Mammary epithelial cell (primary cell): ENCODE data around the gene TXNIP.
A peak's percentile ranks its signal among the peaks of the same experiment; 100 is the strongest.

Experiments used
- EZH2 ChIP-seq: IDR thresholded peaks from 2 replicates; pipeline ENCODE4 v1.6.1; 2012; ENCODE audit warnings: low read length, inconsistent platforms, borderline replicate concordance
- TF ChIP-seq, protein P1 (sequence below), 2 donors: IDR thresholded peaks in 1 of 2; conservative IDR thresholded peaks in 1 of 2; 2 replicates each; pipeline ENCODE4 v1.5.1; 2011 to 2012; ENCODE audit warnings: inconsistent platforms in 2 of 2, low read length in 2 of 2, mild to moderate bottlenecking in 2 of 2, control low read depth in 1 of 2, low read depth in 1 of 2; ENCODE audit not compliant: insufficient read depth in 1 of 2; ENCODE audit errors: extremely low read depth in 1 of 2

- TF ChIP-seq, protein P1, sequence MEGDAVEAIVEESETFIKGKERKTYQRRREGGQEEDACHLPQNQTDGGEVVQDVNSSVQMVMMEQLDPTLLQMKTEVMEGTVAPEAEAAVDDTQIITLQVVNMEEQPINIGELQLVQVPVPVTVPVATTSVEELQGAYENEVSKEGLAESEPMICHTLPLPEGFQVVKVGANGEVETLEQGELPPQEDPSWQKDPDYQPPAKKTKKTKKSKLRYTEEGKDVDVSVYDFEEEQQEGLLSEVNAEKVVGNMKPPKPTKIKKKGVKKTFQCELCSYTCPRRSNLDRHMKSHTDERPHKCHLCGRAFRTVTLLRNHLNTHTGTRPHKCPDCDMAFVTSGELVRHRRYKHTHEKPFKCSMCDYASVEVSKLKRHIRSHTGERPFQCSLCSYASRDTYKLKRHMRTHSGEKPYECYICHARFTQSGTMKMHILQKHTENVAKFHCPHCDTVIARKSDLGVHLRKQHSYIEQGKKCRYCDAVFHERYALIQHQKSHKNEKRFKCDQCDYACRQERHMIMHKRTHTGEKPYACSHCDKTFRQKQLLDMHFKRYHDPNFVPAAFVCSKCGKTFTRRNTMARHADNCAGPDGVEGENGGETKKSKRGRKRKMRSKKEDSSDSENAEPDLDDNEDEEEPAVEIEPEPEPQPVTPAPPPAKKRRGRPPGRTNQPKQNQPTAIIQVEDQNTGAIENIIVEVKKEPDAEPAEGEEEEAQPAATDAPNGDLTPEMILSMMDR (conservative IDR thresholded peaks at IDR 0.05 in 1 of 2, IDR thresholded peaks at IDR 0.05 in 1 of 2; ENCODE audit: extremely low read depth in 1 of 2, insufficient read depth in 1 of 2, low read depth in 1 of 2, low read length in 2 of 2), result no peak
- peak; percentile 12 for TF ChIP-seq EZH2
These were observed 23.1 kb upstream of the TXNIP start for GRCh38 chr1:146019231-146020057.
